ENCODE measurements around the gene OPCML.

Gene OPCML

GRCh38 chr11:132564091-132564885 lies 968.0 kb downstream of the OPCML start:
- no peak for DNase-seq (ENCODE audit: low read depth in 2 of 2)

- DNase-seq (ENCODE audit: low read depth in 2 of 2), result no peak
These were observed 969.3 kb downstream of the OPCML start for GRCh38 chr11:132563050-132563449.

GRCh38 chr11:132561937-132562336 lies 970.4 kb downstream of the OPCML start:
- no peak for DNase-seq (ENCODE audit: low read depth in 2 of 2)

GRCh38 chr11:132559331-132560036 lies 972.8 kb downstream of the OPCML start:
- no peak for DNase-seq (ENCODE audit: low read depth in 2 of 2)

GRCh38 chr11:132556316-132556715 lies 976.0 kb downstream of the OPCML start:
- DNase-seq (ENCODE audit: low read depth in 2 of 2), result no peak

- DNase-seq (ENCODE audit: low read depth in 2 of 2), result no peak
These were observed 976.7 kb downstream of the OPCML start for GRCh38 chr11:132555617-132556016.

- no peak for DNase-seq (ENCODE audit: low read depth in 2 of 2)
These were observed 981.3 kb downstream of the OPCML start for GRCh38 chr11:132551016-132551415.

GRCh38 chr11:132549561-132549960 lies 982.7 kb downstream of the OPCML start:
- DNase-seq (ENCODE audit: low read depth in 2 of 2), result no peak

- no peak for DNase-seq (ENCODE audit: low read depth in 2 of 2)
These were observed 983.3 kb downstream of the OPCML start for GRCh38 chr11:132549001-132549400.

- DNase-seq (ENCODE audit: low read depth in 2 of 2), result no peak
These were observed 988.3 kb downstream of the OPCML start for GRCh38 chr11:132544007-132544406.

GRCh38 chr11:132541794-132542193 lies 990.5 kb downstream of the OPCML start:
- no peak for DNase-seq (ENCODE audit: low read depth in 2 of 2)

GRCh38 chr11:132540581-132540980 lies 991.7 kb downstream of the OPCML start:
- no peak for DNase-seq (ENCODE audit: low read depth in 2 of 2)

GRCh38 chr11:132539590-132540368 lies 992.5 kb downstream of the OPCML start:
- no peak for DNase-seq (ENCODE audit: low read depth in 2 of 2)

GRCh38 chr11:132538642-132539041 lies 993.7 kb downstream of the OPCML start:
- DNase-seq (ENCODE audit: low read depth in 2 of 2), result no peak

- no peak for DNase-seq (ENCODE audit: low read depth in 2 of 2)
These were observed 996.5 kb downstream of the OPCML start for GRCh38 chr11:132535830-132536229.

- DNase-seq (ENCODE audit: low read depth in 2 of 2), result no peak
These were observed 1000.4 kb downstream of the OPCML start for GRCh38 chr11:132531921-132532320.

- DNase-seq (ENCODE audit: low read depth in 2 of 2), result no peak
These were observed 1004.1 kb downstream of the OPCML start for GRCh38 chr11:132528181-132528580.

GRCh38 chr11:132523929-132524328 lies 1008.4 kb downstream of the OPCML start:
- no peak for DNase-seq (ENCODE audit: low read depth in 2 of 2)

GRCh38 chr11:132520199-132520598 lies 1012.1 kb downstream of the OPCML start:
- no peak for DNase-seq (ENCODE audit: low read depth in 2 of 2)

GRCh38 chr11:132519241-132519815 lies 1013.0 kb downstream of the OPCML start:
- no peak for DNase-seq (ENCODE audit: low read depth in 2 of 2)

GRCh38 chr11:132504501-132505041 lies 1027.7 kb downstream of the OPCML start:
- no peak for DNase-seq (ENCODE audit: low read depth in 2 of 2)

GRCh38 chr11:132501356-132501755 lies 1030.9 kb downstream of the OPCML start:
- DNase-seq (ENCODE audit: low read depth in 2 of 2), result no peak

Measured in stimulated activated CD4-positive, alpha-beta T cell treated with anti-CD3 and anti-CD28 coated beads, Interleukin-15, amount 100 ng/mL, for 48 hours (primary cell).